ENCODE data around the gene CHM.

DNA sequence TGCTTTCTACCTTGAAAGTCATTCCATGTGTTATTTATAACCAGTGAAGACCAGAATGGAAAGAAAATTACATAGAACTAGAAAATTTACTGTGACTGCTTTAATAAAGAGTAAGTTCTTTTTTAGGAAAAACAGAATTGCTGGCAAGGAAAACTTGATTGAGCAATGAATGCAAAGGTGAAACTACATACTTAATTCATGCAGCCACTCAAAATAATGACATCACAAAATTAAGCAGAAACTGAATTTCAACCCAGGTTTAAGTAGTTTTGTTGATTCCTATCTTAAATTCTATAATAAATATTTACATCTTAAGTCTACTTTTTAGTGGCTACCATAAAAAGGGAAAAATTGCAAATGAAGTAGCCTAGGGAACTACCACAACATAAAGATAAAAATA, 14.0 kb downstream of the CHM start:
- no peak for TF ChIP-seq POLR2A (IDR thresholded peaks at IDR 0.05; ENCODE audit: low read depth, low read length)
- no peak for TF ChIP-seq TAF1 (IDR thresholded peaks at IDR 0.05; ENCODE audit: low read depth, low read length)
- no peak for TF ChIP-seq POLR2AphosphoS5 (IDR thresholded peaks at IDR 0.05; ENCODE audit: low read depth, low read length)
- TF ChIP-seq SPI1 (IDR thresholded peaks at IDR 0.05; ENCODE audit: low read depth, low read length), result no peak
- no peak for TF ChIP-seq PAX5 (IDR thresholded peaks at IDR 0.05; ENCODE audit: insufficient read depth, low read length, severe bottlenecking)
- no peak for TF ChIP-seq POU2F2 (IDR thresholded peaks at IDR 0.05; ENCODE audit: low read depth, low read length)

Measured in GM12891 (cell line).